T1000 (cell line): ENCODE results near the gene CTNNA1.
"Not testable (repeated sequence)": the region's sequence is repeated elsewhere in the genome, so short reads cannot be mapped to it uniquely, and the experiment has no call there.

Experiments
- DNase-seq: peaks from one replicate; lab custom pipeline; 2025; ENCODE audit warnings: mixed read lengths; lab: John Stamatoyannopoulos, UW

The CTNNA1 gene, protein sequence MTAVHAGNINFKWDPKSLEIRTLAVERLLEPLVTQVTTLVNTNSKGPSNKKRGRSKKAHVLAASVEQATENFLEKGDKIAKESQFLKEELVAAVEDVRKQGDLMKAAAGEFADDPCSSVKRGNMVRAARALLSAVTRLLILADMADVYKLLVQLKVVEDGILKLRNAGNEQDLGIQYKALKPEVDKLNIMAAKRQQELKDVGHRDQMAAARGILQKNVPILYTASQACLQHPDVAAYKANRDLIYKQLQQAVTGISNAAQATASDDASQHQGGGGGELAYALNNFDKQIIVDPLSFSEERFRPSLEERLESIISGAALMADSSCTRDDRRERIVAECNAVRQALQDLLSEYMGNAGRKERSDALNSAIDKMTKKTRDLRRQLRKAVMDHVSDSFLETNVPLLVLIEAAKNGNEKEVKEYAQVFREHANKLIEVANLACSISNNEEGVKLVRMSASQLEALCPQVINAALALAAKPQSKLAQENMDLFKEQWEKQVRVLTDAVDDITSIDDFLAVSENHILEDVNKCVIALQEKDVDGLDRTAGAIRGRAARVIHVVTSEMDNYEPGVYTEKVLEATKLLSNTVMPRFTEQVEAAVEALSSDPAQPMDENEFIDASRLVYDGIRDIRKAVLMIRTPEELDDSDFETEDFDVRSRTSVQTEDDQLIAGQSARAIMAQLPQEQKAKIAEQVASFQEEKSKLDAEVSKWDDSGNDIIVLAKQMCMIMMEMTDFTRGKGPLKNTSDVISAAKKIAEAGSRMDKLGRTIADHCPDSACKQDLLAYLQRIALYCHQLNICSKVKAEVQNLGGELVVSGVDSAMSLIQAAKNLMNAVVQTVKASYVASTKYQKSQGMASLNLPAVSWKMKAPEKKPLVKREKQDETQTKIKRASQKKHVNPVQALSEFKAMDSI

DNA sequence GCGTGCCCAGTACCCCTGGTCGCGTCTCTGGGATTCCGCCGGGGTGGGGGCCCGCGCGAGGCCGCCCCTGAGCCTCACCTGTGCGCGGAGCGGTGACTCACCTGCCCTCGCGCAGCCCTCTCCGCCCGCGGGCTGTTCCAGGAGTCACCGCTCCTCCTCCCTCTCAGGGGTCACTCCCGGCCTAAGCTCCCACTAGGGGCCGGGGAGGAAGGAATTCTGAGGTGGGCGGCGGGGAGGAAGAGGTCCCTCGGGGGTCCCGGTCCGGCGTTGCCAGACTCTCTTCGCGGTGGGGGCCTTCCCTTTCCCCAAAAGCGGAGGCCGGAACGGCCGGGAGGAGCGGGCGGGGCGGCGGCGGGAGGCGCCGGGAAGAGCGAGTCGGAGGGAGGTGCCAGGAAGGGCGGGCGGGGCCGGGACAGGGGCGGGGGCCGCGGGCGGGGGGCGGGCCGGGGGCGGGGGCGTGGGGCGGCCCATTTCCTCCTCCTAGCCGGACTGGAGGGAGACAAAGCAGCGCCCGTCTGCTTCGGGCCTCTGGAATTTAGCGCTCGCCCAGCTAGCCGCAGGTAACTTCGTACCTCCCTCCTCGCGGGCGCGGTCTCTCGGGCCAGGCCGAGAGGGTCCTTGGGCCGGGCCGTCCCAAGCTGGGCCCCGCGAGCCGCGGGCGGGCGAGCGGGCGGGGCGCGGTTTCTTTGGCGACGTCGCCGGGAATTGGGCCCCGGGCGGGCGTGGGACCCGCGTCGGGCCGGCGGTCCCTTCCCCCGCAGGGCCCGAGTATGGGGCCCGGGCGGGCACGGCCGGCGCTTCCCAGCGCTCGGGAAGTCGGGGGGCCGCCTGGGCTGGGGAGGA is at the start of gene CTNNA1:
CTNNA1 (plus strand) TSS at position 475 of the 843 bp plus-strand sequence. CDS start 28,500 bp downstream, outside the sequence.
- DNase-seq, result peak; percentile 64

DNA sequence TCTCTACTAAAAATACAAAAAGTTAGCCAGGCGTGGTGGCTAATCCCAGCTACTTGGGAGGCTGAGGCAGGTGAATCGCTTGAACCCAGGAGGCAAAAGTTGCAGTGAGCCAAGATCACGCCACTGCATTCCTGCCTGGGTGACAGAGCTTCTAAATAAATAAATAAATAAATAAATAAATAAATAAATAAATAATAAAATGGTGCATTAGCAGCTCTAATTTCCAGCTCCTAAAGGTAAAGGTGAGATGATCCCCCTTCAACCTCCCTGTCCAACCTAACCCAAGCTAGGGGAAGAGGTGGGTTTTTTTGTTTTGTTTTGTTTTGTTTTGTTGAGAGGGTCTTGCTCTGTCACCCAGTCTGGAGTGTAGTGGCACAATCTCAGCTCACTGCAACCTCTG is 49.4 kb upstream of the CTNNA1 start:
- not testable (repeated sequence) for DNase-seq

DNA sequence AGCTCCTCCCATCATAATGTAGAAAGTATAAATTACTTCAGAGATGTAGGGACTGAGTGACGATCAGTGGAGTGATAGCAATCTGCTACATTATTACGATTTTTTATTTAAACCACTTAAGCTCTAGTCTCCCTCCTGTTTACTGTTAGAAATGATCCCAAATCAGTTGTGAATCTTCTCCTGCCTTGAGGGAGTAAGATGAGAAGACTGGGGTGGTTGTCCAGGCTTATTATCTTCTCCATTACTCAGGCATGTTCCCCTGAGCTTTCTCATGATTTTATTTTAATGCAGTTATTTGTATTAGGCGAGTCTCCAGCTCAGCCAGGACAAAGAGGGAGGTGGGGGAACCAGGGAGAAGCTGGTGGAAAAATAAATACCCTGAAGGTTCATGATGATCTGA is 48.2 kb upstream of the CTNNA1 start:
- no peak for DNase-seq

DNA sequence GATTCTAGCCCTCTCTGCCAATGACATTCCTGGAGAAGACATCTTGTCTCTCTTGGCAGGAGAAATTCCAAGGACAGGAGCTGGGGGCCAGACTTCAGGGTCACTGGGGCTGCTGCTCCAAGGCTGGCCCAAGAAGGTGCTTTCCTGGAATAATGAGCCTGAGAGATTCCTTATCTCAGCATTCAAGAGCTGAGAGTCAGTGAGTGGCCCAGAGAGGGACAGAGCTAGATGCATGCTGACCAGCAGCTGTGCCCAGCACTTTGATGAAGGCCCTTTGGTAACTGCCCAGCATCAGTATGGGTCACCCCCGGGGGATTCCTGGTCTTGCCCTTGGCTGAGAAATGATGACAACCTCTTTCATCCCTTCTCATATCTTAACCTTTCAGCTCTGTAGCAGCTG is 47.7 kb upstream of the CTNNA1 start:
- DNase-seq, result no peak

DNA sequence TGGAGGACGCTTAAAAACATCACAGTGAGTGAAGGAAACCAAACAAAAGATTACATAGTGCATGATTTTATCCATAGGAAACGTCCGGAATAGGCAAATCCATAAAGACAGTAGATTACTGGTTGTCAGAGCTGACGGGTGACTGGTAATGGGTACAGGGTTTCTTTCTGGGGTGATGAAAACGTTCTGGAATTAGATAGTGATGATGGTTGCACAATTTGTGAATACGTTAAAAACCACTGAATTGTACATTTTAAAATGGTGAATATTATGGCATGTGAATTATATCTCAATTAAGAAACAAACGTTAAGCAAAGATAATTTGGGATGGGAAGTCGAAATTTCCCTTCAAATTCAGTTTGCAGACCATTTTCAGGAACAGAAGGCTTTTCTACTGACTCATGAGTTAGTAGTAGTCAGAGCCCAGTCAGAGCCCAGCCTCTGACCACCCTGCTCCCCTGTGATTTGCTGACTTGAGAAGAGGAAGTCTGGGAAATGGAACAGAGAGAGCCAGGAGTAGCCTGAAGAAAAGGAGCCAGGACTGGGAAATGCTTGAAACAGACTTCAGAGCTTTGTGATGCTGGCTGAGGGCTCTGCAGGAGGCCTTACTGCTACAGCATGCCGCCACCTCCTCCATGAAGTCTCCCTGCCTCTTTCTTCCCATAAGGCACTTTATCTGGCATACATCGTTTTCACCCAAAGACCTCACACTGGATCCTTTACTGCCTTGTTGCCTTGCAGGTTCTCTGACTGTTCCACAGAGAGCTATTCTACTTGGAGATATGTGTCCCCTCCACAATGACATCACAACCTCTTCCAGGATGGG is 46.4 kb upstream of the CTNNA1 start:
- DNase-seq, result peak; percentile 18

DNA sequence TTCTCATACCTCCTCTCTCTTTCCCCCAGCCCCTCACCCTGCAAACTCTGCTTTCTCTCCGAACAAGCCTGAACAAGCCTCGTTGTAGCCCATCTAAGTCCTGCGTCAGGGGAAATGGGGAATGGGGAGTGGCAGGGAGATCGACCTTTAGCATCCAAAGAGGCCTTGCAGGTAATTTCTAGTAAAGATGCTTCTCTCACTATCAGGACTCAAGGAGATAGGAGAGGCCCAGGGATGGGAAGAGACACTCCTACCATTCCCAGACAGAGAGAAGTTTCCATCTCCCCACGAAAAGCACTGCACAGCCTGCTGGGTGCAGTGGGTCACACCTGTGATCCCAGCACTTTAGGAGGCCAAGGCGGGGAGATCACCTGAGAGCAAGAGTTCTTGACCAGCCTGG is 44.4 kb upstream of the CTNNA1 start:
- no peak for DNase-seq

DNA sequence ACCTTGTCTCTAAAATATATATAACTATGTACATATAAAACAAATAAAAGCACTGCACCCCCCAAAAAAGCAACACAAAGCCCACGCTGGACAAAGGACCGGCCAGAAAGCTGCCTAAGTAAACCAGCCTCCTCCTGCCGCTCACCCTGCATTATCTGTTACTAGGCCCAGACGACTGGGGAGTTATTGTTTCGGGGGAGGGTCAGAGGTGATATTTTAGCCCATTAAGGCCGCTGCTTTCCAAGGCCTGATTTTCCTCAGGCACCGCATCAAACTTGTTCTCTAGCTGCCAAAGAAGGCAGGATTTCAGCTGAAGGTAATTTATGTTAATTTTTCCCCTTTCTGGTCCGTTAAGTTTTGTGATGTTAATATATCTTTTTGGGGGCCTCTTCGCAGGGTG is 44.0 kb upstream of the CTNNA1 start:
- DNase-seq, result no peak

DNA sequence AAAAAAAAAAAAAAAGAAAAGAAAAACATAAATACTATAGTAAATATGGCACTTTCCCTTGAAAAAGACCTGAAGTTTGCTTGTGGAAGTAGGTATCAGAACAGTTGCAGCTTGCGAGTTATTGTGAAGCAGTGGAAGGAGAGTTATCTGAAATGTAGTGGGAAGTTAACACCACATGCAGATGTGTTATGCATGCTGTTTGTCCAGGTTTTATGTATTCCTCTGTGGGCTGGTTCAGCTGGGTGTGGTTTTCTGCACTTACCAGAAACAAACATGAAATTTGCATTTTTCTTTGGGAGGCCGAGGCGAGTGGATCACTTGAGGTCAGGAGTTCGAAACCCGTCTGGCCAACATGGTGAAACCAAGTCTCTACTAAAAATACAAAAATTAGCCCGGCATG is 42.1 kb upstream of the CTNNA1 start:
- DNase-seq, result no peak

DNA sequence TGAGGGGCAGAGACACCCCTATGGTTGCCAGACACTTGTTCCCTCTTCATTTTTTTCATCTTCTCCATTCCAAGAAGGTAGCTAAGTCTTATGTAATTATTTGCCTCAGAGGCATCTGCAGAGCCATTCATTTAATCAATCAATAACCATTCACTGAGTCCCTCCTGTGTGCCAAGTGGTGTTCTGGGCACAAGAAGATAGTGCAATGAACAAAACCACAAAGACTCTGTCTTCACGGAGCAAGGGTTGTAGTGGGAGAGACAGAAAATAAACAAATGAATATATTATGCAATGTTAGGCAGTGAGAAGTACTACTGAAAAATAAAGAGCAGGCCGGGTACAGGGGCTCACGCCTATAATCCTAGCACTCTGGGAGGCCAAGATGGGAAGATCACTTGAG is 41.4 kb upstream of the CTNNA1 start:
- DNase-seq, result no peak

DNA sequence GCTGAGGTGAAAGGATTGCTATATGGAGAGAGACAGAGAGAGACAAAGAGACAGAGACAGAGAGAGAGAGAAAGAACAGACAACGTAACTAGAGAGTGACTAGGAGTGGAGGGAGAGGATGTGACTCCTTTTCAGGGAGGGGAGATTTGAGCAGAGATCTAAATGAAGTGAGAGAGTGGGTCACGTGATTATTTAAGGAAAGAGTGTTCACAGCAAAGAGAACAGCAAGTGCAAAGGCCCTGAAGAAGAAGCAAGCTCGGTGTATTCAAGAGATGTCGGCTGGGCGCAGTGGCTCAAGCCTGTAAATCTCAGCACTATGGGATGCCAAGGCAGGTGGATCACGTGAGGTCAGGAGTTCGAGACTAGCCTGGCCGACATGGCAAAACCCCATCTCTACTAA is 40.9 kb upstream of the CTNNA1 start:
- DNase-seq, result no peak

DNA sequence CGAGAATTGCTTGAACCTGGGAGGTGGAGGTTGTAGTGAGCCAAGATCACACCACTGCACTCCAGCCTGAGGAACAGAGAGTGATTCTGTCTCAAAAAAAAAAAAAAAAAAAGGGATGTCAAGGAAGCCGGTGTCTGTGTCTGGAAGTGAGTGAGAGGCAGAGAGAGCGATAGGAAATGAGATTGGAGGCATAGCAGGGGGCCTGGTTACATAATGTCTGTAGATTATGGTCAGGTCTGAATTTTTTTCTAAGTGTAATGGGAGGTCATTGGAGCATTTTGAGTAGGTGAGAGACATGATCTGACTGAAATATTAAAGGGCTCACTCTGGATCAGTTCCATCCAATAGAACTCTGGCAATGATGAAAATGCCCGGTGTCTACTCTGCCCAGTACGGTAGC is 40.4 kb upstream of the CTNNA1 start:
- DNase-seq, result no peak

DNA sequence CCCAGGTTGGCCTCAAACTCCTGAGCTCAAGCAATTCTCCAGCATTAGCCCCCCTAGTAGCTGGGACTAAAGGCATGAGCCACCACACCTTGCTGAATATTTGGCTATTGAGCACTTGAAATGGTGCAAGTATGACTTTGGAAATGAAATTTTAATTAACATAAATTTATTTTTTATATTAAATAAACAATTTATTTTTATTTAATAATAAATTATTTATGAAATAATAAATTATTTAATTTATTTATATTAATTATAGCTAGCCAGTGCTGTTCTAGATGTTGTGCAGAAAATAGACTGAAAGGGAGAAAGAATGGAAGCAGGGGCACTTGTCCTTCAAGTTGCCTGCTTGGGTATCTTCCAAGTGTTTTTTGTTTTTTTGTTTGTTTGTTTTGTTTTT is 40.0 kb upstream of the CTNNA1 start:
- no peak for DNase-seq

DNA sequence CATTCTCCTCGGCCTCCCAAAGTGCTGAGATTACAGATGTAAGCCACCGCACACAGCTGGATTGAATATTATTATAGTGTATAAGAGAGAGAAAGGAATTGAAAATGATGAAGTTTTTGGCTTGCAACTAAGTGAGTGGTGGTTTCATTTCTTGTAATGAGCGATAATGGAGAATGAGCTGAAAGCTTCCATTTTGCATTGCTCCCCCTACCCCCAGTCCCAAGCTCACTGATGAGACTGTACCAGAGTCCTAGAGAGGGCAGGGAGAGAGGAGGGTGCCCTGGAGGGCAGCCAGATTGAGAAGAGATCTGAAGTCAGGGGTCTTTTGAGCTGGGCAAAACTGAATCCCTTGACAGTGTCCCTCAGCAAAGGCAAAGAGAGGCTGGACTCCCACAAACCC is 38.5 kb upstream of the CTNNA1 start:
- DNase-seq, result no peak

DNA sequence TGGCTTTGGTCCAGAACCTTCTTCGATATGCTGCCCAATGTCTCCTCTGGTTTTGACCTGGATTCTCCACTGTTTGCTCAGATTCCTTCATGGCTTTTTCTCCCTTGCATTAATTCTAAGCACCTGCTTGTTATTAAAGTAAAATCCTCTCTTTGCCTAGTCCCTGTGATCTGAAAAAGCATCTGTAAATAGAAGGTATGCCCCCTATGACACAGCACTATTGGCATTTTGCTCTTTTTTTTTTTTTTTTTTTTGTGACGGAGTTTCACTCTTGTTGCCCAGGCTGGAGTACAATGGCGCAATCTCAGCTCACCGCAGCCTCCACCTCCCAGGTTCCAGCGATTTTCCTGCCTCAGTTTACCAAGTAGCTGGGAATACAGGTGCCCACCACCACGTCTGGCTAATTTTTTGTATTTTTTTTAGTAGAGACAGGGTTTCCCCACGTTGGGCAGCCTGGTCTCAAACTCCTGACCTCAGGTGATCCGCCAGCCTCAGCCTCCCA is 37.2 kb upstream of the CTNNA1 start:
- not testable (repeated sequence) for DNase-seq

DNA sequence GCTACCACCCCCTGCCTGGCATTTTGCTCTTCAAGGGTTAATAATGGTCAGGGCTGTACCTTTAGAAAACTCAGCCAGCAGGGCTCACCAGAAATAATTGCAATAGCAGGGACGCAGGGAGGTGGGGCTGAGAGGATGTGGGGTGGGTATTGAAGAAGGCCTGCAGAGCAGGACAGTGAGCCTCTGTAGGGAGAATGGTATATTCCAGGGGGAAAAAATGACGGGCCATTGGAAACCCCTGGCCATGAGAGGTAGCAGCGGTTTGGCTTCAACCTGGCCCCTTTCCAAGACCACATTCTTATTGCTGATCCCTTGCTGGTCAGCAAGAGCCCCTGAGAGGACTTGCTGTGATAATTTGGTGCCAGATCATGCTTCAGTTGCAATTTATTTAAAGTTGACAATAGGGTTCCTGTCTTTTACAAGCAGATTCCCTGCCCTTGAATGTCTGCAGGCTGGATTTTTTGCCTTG is 36.7 kb upstream of the CTNNA1 start:
- DNase-seq, result no peak

DNA sequence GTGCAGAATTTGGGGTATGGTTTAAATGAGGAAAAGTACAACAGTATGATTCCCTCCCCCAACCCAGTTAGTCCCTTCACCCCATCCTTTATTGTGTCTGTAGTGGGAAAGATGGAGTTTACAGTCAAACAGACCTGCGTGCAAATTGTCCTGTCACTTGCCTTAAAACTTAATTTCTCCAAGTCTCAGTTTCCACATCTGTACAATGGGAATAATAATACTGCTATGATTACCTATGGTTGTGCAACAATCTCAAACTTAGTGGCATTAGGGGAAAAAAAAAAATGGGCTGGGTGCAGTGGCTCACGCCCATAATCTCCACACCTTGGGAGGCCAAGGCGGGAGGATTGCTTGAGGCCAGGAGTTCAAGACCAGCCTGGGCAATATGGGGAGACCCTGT is 35.8 kb upstream of the CTNNA1 start:
- no peak for DNase-seq

DNA sequence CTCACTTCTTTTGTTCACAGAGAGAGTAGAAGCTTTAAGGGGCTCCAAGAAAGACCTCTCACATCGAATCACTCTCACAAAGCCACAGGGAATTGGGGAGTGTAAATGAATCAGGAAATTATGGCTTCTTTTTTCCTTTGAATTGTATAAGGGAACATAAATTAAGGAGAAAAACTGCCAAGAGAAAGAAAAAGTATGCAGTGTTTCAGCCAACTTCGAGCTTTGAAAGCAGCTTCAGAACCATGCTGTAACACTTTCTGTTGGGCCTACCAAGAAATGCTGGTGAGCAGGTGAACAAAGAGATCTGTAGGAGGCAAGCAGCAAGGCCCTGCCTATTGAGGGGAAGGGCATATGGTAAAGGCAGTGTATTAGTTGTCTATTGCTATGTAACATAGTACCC is 33.4 kb upstream of the CTNNA1 start:
- DNase-seq, result no peak

DNA sequence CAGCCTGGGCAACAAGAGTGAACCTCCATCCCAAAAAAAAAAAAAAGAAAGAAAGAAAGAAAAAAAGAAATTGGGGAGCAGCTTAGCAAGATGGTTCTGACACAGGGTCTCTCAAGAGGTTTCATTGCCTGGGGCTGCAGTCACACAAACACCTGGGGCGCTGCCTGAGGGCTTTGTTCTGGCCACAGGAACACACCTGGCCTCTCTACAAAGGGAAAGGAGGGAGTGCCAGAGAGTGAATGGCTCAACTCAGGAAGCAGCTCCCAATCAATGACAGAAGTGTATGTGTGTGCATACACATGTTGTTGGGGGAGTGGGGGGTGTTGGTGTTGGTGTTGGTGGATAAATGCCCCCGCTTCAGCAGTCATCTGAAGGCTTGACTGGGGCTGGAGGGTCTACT is 32.4 kb upstream of the CTNNA1 start:
- DNase-seq, result no peak

DNA sequence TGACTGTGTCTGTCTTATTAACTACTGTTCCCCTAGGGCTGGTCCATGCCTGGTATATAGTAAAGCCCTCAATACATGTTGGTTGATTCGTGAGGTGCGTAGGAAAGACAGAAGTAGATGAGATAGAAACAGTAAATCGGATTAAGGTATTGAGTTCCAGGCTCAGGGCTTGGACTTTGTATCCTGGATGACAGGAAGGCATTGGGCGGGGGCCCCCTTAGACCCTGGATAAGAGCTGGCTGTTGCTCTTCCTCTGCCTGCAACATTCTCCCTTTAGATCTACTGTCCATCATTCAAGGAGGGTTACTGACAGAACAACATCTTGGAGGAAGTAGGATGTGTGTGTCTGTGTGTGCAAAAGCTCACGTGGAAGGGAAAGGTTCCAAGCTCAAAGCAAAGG is 31.2 kb upstream of the CTNNA1 start:
- no peak for DNase-seq

DNA sequence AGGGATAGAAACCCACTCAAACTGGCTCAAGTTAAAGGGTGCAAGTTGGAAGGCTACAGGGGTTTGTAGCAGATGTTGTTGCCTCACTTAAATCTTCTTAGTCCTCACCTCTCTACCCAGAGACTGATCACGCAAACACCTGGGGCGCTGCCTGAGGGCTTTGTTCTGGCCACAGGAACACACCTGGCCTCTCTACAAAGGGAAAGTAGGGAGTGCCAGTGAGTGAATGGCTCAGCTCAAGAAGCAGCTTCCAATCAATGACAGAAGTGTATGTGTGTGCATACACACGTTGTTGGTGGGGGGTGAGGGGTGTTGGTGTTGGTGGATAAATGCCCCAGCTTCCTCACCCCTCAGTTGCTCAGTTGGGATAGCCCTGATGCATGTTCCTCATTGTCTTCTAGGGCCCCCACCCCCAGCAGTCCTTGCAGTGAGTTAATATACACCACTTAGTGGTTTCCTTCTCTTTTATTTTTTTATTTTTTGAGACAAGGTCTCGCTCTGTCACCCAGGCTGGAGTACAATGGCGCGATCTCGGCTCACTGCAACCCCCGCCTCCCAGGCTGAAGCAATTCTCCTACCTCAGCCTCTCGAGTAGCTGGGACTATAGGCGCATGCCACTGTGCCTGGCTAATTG is 30.6 kb upstream of the CTNNA1 start:
- DNase-seq, result no peak
